Mesendoderm (in vitro differentiated cells): ENCODE data around the gene LLCFC1.

ENCODE experiments used
- DNase-seq: peaks from one replicate; pipeline ENCODE4 v3.0.0; 2013
- H2AK5ac ChIP-seq: 2 replicates; pipeline ENCODE4 v1.6.1; 2013; ENCODE audit warnings: low read length, inconsistent platforms
- H2BK120ac ChIP-seq: 2 replicates; pipeline ENCODE4 v1.6.1; 2013; ENCODE audit warnings: low read depth, mild to moderate bottlenecking, low read length, moderate library complexity, mixed read lengths
- H2BK15ac ChIP-seq: replicated peaks from 2 replicates; pipeline ENCODE4 v1.6.1; 2013; ENCODE audit warnings: low read depth, mild to moderate bottlenecking, moderate library complexity
- H2BK5ac ChIP-seq: 2 replicates; pipeline ENCODE4 v1.6.1; 2013; ENCODE audit warnings: low read length, inconsistent platforms
- H3K18ac ChIP-seq: 2 replicates; pipeline ENCODE4 v1.6.1; 2013; ENCODE audit warnings: mild to moderate bottlenecking, low read length, mixed read lengths
- H3K23ac ChIP-seq: one replicate; pipeline ENCODE4 v1.6.1; 2013; ENCODE audit warnings: low read length
- H3K27ac ChIP-seq: 2 replicates; pipeline ENCODE4 v1.5.1; 2013; ENCODE audit warnings: low read depth, mild to moderate bottlenecking, inconsistent platforms, low read length, moderate library complexity
- H3K27me3 ChIP-seq: 2 replicates; pipeline ENCODE4 v1.6.1; 2013; ENCODE audit warnings: low read length, control low read depth, mild to moderate bottlenecking, inconsistent platforms; ENCODE audit not compliant: insufficient read depth, poor library complexity
- H3K36me3 ChIP-seq: 2 replicates; pipeline ENCODE4 v1.6.1; 2013; ENCODE audit warnings: low read length, inconsistent platforms; ENCODE audit not compliant: control insufficient read depth, insufficient read depth
- H3K4ac ChIP-seq: one replicate; pipeline ENCODE4 v1.6.1; 2013; ENCODE audit warnings: low read depth, mild to moderate bottlenecking, low read length, moderate library complexity
- H3K4me1 ChIP-seq: 2 replicates; pipeline ENCODE4 v1.6.1; 2013; ENCODE audit warnings: low read depth, low read length, inconsistent platforms; ENCODE audit not compliant: control insufficient read depth
- H3K4me2 ChIP-seq: 2 replicates; pipeline ENCODE4 v1.6.1; 2013; ENCODE audit warnings: low read length
- H3K4me3 ChIP-seq: 2 replicates; pipeline ENCODE4 v1.5.1; 2013; ENCODE audit warnings: mild to moderate bottlenecking, low read length
- H3K56ac ChIP-seq: one replicate; pipeline ENCODE4 v1.6.1; 2013; ENCODE audit warnings: low read length
- H3K79me1 ChIP-seq: 2 replicates; pipeline ENCODE4 v1.6.1; 2013; ENCODE audit warnings: low read length, inconsistent platforms
- H3K79me2 ChIP-seq: 2 replicates; pipeline ENCODE4 v1.6.1; 2013; ENCODE audit warnings: mild to moderate bottlenecking, low read length; ENCODE audit not compliant: control insufficient read depth, insufficient read depth
- H3K9ac ChIP-seq: 2 replicates; pipeline ENCODE4 v1.6.1; 2013; ENCODE audit warnings: low read length, inconsistent platforms
- H4K5ac ChIP-seq: one replicate; pipeline ENCODE4 v1.6.1; 2013; ENCODE audit warnings: low read length
- H4K8ac ChIP-seq: one replicate; pipeline ENCODE4 v1.6.1; 2013; ENCODE audit warnings: low read depth, mild to moderate bottlenecking, control low read depth, low read length, moderate library complexity
- WGBS: extraction: QIAGEN DNeasy Blood & Tissue Kit; methylation state at CpG from one replicate; pipeline ENCODE4 v1.1.7; 2013; ENCODE audit warnings: low lambda C conversion rate, missing lambda C conversion rate; ENCODE audit not compliant: insufficient coverage; ENCODE audit errors: extremely low coverage; 5-methylcytosine and 5-hydroxymethylcytosine counted together

Gene LLCFC1

GRCh38 chr7:142898377-142899170 is 40.7 kb upstream of the LLCFC1 start:
- no peak overlapping the region for H3K9ac ChIP-seq
- H3K4ac ChIP-seq: no peak overlapping the region
- no peak overlapping the region for H3K4me3 ChIP-seq
- H3K4me1 ChIP-seq: peaks cover 3% of the 10 kb centered on the region
- H3K36me3 ChIP-seq: no peaks in the 10 kb centered on the region
- no peak overlapping the region for H3K4me2 ChIP-seq
- H3K23ac ChIP-seq: no peak overlapping the region
- no peaks in the 10 kb centered on the region for H3K27me3 ChIP-seq
- no peak overlapping the region for H2BK120ac ChIP-seq
- H3K79me2 ChIP-seq: no peaks in the 10 kb centered on the region
- H3K56ac ChIP-seq: no peak overlapping the region
- WGBS: no CpG with 5 or more reads among the region's 3 CpGs
- DNase-seq: peak; percentile 31
- H3K79me1 ChIP-seq: no peaks in the 10 kb centered on the region
- H4K8ac ChIP-seq: no peak overlapping the region
- H4K5ac ChIP-seq: no peak overlapping the region
- H2BK5ac ChIP-seq: no peak overlapping the region
- H3K18ac ChIP-seq: no peak overlapping the region
- H2BK15ac ChIP-seq: no peak overlapping the region
- no peak overlapping the region for H3K27ac ChIP-seq
- no peak overlapping the region for H2AK5ac ChIP-seq

- Histone ChIP-seq H3K79me2 (no peaks in the 10 kb centered on the region), H3K4me1 (peaks cover 3% of the 10 kb centered on the region), H3K4me3 (no peak overlapping the region), H4K5ac (no peak overlapping the region), H2BK5ac (no peak overlapping the region), H2AK5ac (no peak overlapping the region), H2BK120ac (no peak overlapping the region), H3K36me3 (no peaks in the 10 kb centered on the region), H3K56ac (no peak overlapping the region), H3K23ac (no peak overlapping the region), H3K79me1 (no peaks in the 10 kb centered on the region), H3K18ac (no peak overlapping the region), H3K27me3 (no peaks in the 10 kb centered on the region), H3K4ac (no peak overlapping the region), H4K8ac (no peak overlapping the region), H3K27ac (no peak overlapping the region), H3K9ac (no peak overlapping the region), H2BK15ac (no peak overlapping the region), H3K4me2 (no peak overlapping the region)
- WGBS: no CpG with 5 or more reads among the region's 3 CpGs
- no peak for DNase-seq
Observed at GRCh38 chr7:142899661-142900060, 39.6 kb upstream of the LLCFC1 start.

- Histone ChIP-seq H3K79me2 (no peaks in the 10 kb centered on the region), H2BK5ac (no peak overlapping the region), H3K27me3 (no peaks in the 10 kb centered on the region), H2BK120ac (no peak overlapping the region), H3K79me1 (no peaks in the 10 kb centered on the region), H3K4me1 (peaks cover 3% of the 10 kb centered on the region), H3K9ac (no peak overlapping the region), H3K4me2 (no peak overlapping the region), H2BK15ac (no peak overlapping the region), H2AK5ac (no peak overlapping the region), H3K4me3 (no peak overlapping the region), H3K4ac (no peak overlapping the region), H3K23ac (no peak overlapping the region), H3K56ac (no peak overlapping the region), H3K18ac (no peak overlapping the region), H3K36me3 (no peaks in the 10 kb centered on the region), H4K8ac (no peak overlapping the region), H4K5ac (no peak overlapping the region), H3K27ac (no peak overlapping the region)
- no CpG with 5 or more reads among the region's 15 CpGs for WGBS
- DNase-seq: peak; percentile 25
Observed at GRCh38 chr7:142901426-142902259, 37.6 kb upstream of the LLCFC1 start.

- Histone ChIP-seq H3K18ac (no peak overlapping the region), H3K36me3 (no peaks in the 10 kb centered on the region), H3K9ac (no peak overlapping the region), H2BK15ac (no peak overlapping the region), H3K23ac (no peak overlapping the region), H3K79me2 (no peaks in the 10 kb centered on the region), H3K4me1 (no peaks in the 10 kb centered on the region), H3K79me1 (no peaks in the 10 kb centered on the region), H3K27me3 (no peaks in the 10 kb centered on the region), H2BK5ac (no peak overlapping the region), H3K56ac (no peak overlapping the region), H3K27ac (no peak overlapping the region), H4K5ac (no peak overlapping the region), H4K8ac (no peak overlapping the region), H3K4me3 (no peak overlapping the region), H3K4ac (no peak overlapping the region), H3K4me2 (no peak overlapping the region), H2AK5ac (no peak overlapping the region), H2BK120ac (no peak overlapping the region)
- peak; percentile 11 for DNase-seq
Observed at GRCh38 chr7:142904128-142904527, 35.2 kb upstream of the LLCFC1 start.

GRCh38 chr7:142905759-142906158 is 33.5 kb upstream of the LLCFC1 start:
- no CpG with 5 or more reads among the region's 2 CpGs for WGBS
- H3K56ac ChIP-seq: no peak overlapping the region

More at GRCh38 chr7:142905759-142906158, 33.5 kb upstream of the LLCFC1 start:
- Histone ChIP-seq H4K8ac (no peak overlapping the region), H3K36me3 (no peaks in the 10 kb centered on the region), H2BK15ac (no peak overlapping the region), H3K4me3 (no peak overlapping the region), H3K4ac (no peak overlapping the region), H2AK5ac (no peak overlapping the region), H3K27me3 (no peaks in the 10 kb centered on the region), H3K23ac (no peak overlapping the region), H4K5ac (no peak overlapping the region), H3K4me1 (no peaks in the 10 kb centered on the region), H3K27ac (no peak overlapping the region), H3K4me2 (no peak overlapping the region), H3K79me1 (no peaks in the 10 kb centered on the region), H3K9ac (no peak overlapping the region), H2BK5ac (no peak overlapping the region), H3K18ac (no peak overlapping the region), H2BK120ac (no peak overlapping the region), H3K79me2 (no peaks in the 10 kb centered on the region)
- no peak for DNase-seq
